Cerebellar nuclear complex (tissue), 1 donor: ENCODE results near the gene ACSS1.

ENCODE experiments used
- DNase-seq, 2 experiments: peaks; one replicate each; lab custom pipeline; 2025; lab: John Stamatoyannopoulos, UW

ACSS1 gene

GRCh38 chr20:25030649-25031207 lies 27.2 kb downstream of the ACSS1 start:
- no peak for DNase-seq

GRCh38 chr20:25030007-25030648 lies 27.8 kb downstream of the ACSS1 start:
- no peak for DNase-seq

GRCh38 chr20:25025986-25026605 lies 31.8 kb downstream of the ACSS1 start:
- no peak for DNase-seq

GRCh38 chr20:25025091-25025861 lies 32.7 kb downstream of the ACSS1 start:
- no peak for DNase-seq

- no peak for DNase-seq
These were observed 33.8 kb downstream of the ACSS1 start for GRCh38 chr20:25024171-25024570.

- DNase-seq, result no peak
These were observed 34.6 kb downstream of the ACSS1 start for GRCh38 chr20:25023356-25023755.

GRCh38 chr20:25022680-25023079 lies 35.3 kb downstream of the ACSS1 start:
- no peak for DNase-seq

GRCh38 chr20:25021336-25021735 lies 36.6 kb downstream of the ACSS1 start:
- no peak for DNase-seq

- no peak for DNase-seq
These were observed 37.0 kb downstream of the ACSS1 start for GRCh38 chr20:25020901-25021301.

GRCh38 chr20:25020345-25020744 lies 37.6 kb downstream of the ACSS1 start:
- no peak for DNase-seq

- DNase-seq, result no peak
These were observed 38.4 kb downstream of the ACSS1 start for GRCh38 chr20:25019381-25020155.

GRCh38 chr20:25018841-25019240 lies 39.1 kb downstream of the ACSS1 start:
- no peak for DNase-seq

- no peak for DNase-seq
These were observed 39.5 kb downstream of the ACSS1 start for GRCh38 chr20:25018425-25018824.

- no peak for DNase-seq
These were observed 40.6 kb downstream of the ACSS1 start for GRCh38 chr20:25017257-25017803.

- no peak for DNase-seq
These were observed 41.5 kb downstream of the ACSS1 start for GRCh38 chr20:25016471-25016870.

GRCh38 chr20:25015986-25016385 lies 42.0 kb downstream of the ACSS1 start:
- DNase-seq, result no peak

- DNase-seq, result no peak
These were observed 43.1 kb downstream of the ACSS1 start for GRCh38 chr20:25014816-25015215.

GRCh38 chr20:25013478-25014380 lies 44.2 kb downstream of the ACSS1 start:
- no peak for DNase-seq

- DNase-seq, result no peak
These were observed 45.2 kb downstream of the ACSS1 start for GRCh38 chr20:25012616-25013189.

GRCh38 chr20:25011831-25012241 lies 46.1 kb downstream of the ACSS1 start:
- DNase-seq, result no peak
